GM12878 (cell line): ENCODE measurements around the gene AIFM1. TPM values are rescaled to one million over a fixed set of nuclear protein-coding genes. Genes with fewer than 3 reads are reported as not detected.

Experiments used
- ATAC-seq: fragments of 200-7000 bp; cut with Tn5 transposase; 3 replicates; pipeline ENCODE4 v1.9.1; 2020; ENCODE audit warnings: mild to moderate bottlenecking, moderate library complexity
- BruUV-seq: library from RNA; stranded (reverse); fragments of 400-500 nt; replicated peaks from 2 replicates; lab custom pipeline; 2021; lab: Mats Ljungman, UMichigan
- CTCF ChIA-PET: fragments of 300-600 bp; sonication (Branson Sonifier 250); formaldehyde crosslinking; extraction: SDS; loops from one replicate; lab custom pipeline; 2021; ENCODE audit warnings: inconsistent platforms; lab: Yijun Ruan, JAX
- POLR2A ChIA-PET: fragments of 350-600 bp; formaldehyde crosslinking; extraction: SDS; loops from one replicate; lab custom pipeline; 2021; ENCODE audit warnings: inconsistent platforms; lab: Charles Lee
- RAD21 ChIA-PET: fragments of 300-600 bp; sonication (Branson Sonifier 250); formaldehyde crosslinking; loops from one replicate; lab custom pipeline; 2023; ENCODE audit warnings: antibody characterized with exemption; ENCODE audit not compliant: unreplicated experiment; lab: Charles Lee
- SMC1A ChIA-PET: fragments of 300-600 bp; sonication (Branson Sonifier 250); formaldehyde crosslinking; loops from one replicate; lab custom pipeline; 2023; ENCODE audit not compliant: unreplicated experiment, uncharacterized antibody; lab: Charles Lee
- DNase-seq: peaks from one replicate; pipeline ENCODE4 v3.0.0-alpha.2; 2011; ENCODE audit warnings: low read depth, low spot score
- FAIRE-seq: peaks from 3 replicates; lab custom pipeline; 2011; peaks lifted over from hg19 to GRCh38; lab: Jason Lieb, UNC
- H2AFZ ChIP-seq: 2 replicates; pipeline ENCODE4 v1.6.0; 2011; ENCODE audit warnings: low read depth, low read length, control low read depth; ENCODE audit not compliant: control insufficient read depth
- H3K27ac ChIP-seq: 2 replicates; pipeline ENCODE4 v1.5.1; 2011; ENCODE audit warnings: control low read depth; ENCODE audit not compliant: control insufficient read depth, insufficient read depth
- H3K27me3 ChIP-seq, 2 experiments: replicated peaks in 1 of 2; 2 replicates each; pipeline versions ENCODE4 v1.6.0 to v1.6.1; 2011; ENCODE audit warnings: low read length in 1 of 2; ENCODE audit not compliant: control insufficient read depth in 2 of 2, insufficient read depth in 2 of 2
- H3K36me3 ChIP-seq, 2 experiments: 2 replicates each; pipeline ENCODE4 v1.5.1; 2011; ENCODE audit warnings: low read length in 1 of 2; ENCODE audit not compliant: control insufficient read depth in 2 of 2, insufficient read depth in 2 of 2
- H3K4me1 ChIP-seq: 2 replicates; pipeline ENCODE4 v1.6.1; 2011; ENCODE audit warnings: mild to moderate bottlenecking, low read length, moderate library complexity, mixed read lengths; ENCODE audit not compliant: control insufficient read depth, insufficient read depth
- H3K4me2 ChIP-seq: 2 replicates; pipeline ENCODE4 v1.6.0; 2011; ENCODE audit warnings: control low read depth; ENCODE audit not compliant: control insufficient read depth, insufficient read depth
- H3K4me3 ChIP-seq: fragments of 200-600 bp; sonication (generic); 2 replicates; pipeline ENCODE4 v1.5.1; 2016
- H3K79me2 ChIP-seq: 2 replicates; pipeline ENCODE4 v1.6.0; 2011; ENCODE audit warnings: low read length; ENCODE audit not compliant: control insufficient read depth, insufficient read depth
- H3K9ac ChIP-seq: 2 replicates; pipeline ENCODE4 v1.8.0; 2011; ENCODE audit warnings: low read length, control low read depth, mixed read lengths; ENCODE audit not compliant: control insufficient read depth, insufficient read depth
- H3K9me3 ChIP-seq: replicated peaks from 3 replicates; pipeline ENCODE4 v1.5.1; 2011; ENCODE audit warnings: mild to moderate bottlenecking, low read length; ENCODE audit not compliant: control insufficient read depth, insufficient read depth
- H4K20me1 ChIP-seq: 2 replicates; pipeline ENCODE4 v1.6.0; 2011; ENCODE audit not compliant: control insufficient read depth, insufficient read depth
- BACH1 ChIP-seq: fragments of 450-650 bp; IDR thresholded peaks from 2 replicates; pipeline ENCODE4 v1.6.1; 2017; ENCODE audit warnings: mild to moderate bottlenecking, borderline replicate concordance
- BHLHE40 ChIP-seq, 2 experiments: fragments of 450-650 bp in 1 of 2; IDR thresholded peaks; 2 replicates each; pipeline ENCODE4 v1.6.1; 2011 to 2017; ENCODE audit warnings: low read depth in 2 of 2, borderline replicate concordance in 1 of 2, improper control_type of control experiment in 1 of 2, low read length in 1 of 2, mild to moderate bottlenecking in 1 of 2
- IRF3 ChIP-seq: fragments of 450-650 bp; IDR thresholded peaks from 2 replicates; pipeline ENCODE4 v1.6.1; 2014; ENCODE audit warnings: mild to moderate bottlenecking
- IRF4 ChIP-seq: IDR thresholded peaks from 2 replicates; pipeline ENCODE4 v1.6.1; 2011; ENCODE audit warnings: low read depth, low read length
- KLF5 ChIP-seq: fragments of 450-650 bp; IDR thresholded peaks from 2 replicates; pipeline ENCODE4 v1.6.1; 2014; ENCODE audit warnings: mild to moderate bottlenecking; ENCODE audit not compliant: partially characterized antibody
- LARP7 ChIP-seq: fragments of 450-650 bp; IDR thresholded peaks from 2 replicates; pipeline ENCODE4 v1.6.1; 2017; ENCODE audit warnings: mild to moderate bottlenecking
- MAX ChIP-seq: IDR thresholded peaks from 2 replicates; pipeline ENCODE4 v1.6.1; 2012; ENCODE audit warnings: low read depth, low read length, improper control_type of control experiment
- MYC ChIP-seq: IDR thresholded peaks from 2 replicates; pipeline ENCODE4 v1.6.1; 2011; ENCODE audit warnings: mild to moderate bottlenecking, low read length, moderate library complexity, inconsistent platforms; ENCODE audit not compliant: insufficient read depth, insufficient replicate concordance, insufficient read length, severe bottlenecking
- NR2F1 ChIP-seq: fragments of 450-650 bp; conservative IDR thresholded peaks from 2 replicates; pipeline ENCODE4 v1.6.1; 2017; ENCODE audit warnings: mild to moderate bottlenecking
- SIN3A ChIP-seq: IDR thresholded peaks from 2 replicates; pipeline ENCODE4 v1.6.1; 2012; ENCODE audit warnings: low read depth, low read length, improper control_type of control experiment
- TCF12 ChIP-seq: IDR thresholded peaks from 2 replicates; pipeline ENCODE4 v1.6.1; 2011; ENCODE audit warnings: low read depth, mild to moderate bottlenecking, low read length
- ZSCAN29 ChIP-seq: fragments of 450-650 bp; IDR thresholded peaks from 2 replicates; pipeline ENCODE4 v1.6.1; 2017; ENCODE audit warnings: mild to moderate bottlenecking, moderate library complexity
- WGBS: methylation state at CpG from one replicate; pipeline ENCODE4 v1.1.6; 2016; ENCODE audit warnings: low lambda C conversion rate; ENCODE audit not compliant: insufficient replicate concordance, insufficient coverage; ENCODE audit errors: missing lambda C conversion rate; 5-methylcytosine and 5-hydroxymethylcytosine counted together
- in situ Hi-C: fragments of 300-500 bp; cut with MboI; formaldehyde crosslinking; loops from 9 replicates; pipeline ENCODE4 v1.14.3; 2018; ENCODE audit warnings: mixed read lengths
- intact Hi-C: fragments of 100-400 bp; cut with micrococcal nuclease; formaldehyde crosslinking; loops from one replicate; pipeline ENCODE4 v1.14.2; 2022; ENCODE audit not compliant: unreplicated experiment
- polyA plus RNA-seq, 11 experiments: library from polyadenylated mRNA; depleted of rRNA in 4 of 11; unstranded in 6 of 11; stranded (reverse) in 5 of 11; fragments of >200 nt; fragmentation: Nextera tagmentation in 4 of 11; fragmentation: Illumina TruSeq in 1 of 11; extraction: Ambion mirVana in 4 of 11; extraction: Trizol in 1 of 11; gene quantifications; 1 replicate in 1 of 11; 2 replicates in 10 of 11; pipeline versions ENCODE4 v1.2.1 to v1.2.3, GENCODE V29; 2011 to 2016; ENCODE audit warnings: inconsistent platforms in 2 of 11, missing spikeins in 2 of 11, low read depth in 1 of 11
- total RNA-seq, 4 experiments: library from RNA; depleted of rRNA in 3 of 4; stranded (reverse); fragments of >200 nt in 3 of 4; fragmentation: Illumina TruSeq in 1 of 4; extraction: Trizol in 1 of 4; gene quantifications; 2 replicates each; pipeline versions ENCODE4 v1.2.1 to v1.2.3, GENCODE V29; 2013 to 2021
- TF ChIP-seq, protein P1 (sequence below): IDR thresholded peaks from 2 replicates; pipeline ENCODE4 v1.6.1; 2012; ENCODE audit warnings: low read depth, low read length, improper control_type of control experiment
- TF ChIP-seq, protein P2 (sequence below): fragments of 450-650 bp; conservative IDR thresholded peaks from 2 replicates; pipeline ENCODE4 v1.6.1; 2017; ENCODE audit warnings: mild to moderate bottlenecking, moderate library complexity
- TF ChIP-seq, protein P3 (sequence below): IDR thresholded peaks from 2 replicates; pipeline ENCODE4 v1.6.1; 2012; ENCODE audit warnings: low read depth, low read length, improper control_type of control experiment
- TF ChIP-seq, protein P4 (sequence below): fragments of 450-650 bp; IDR thresholded peaks from 2 replicates; pipeline ENCODE4 v1.6.1; 2016; ENCODE audit warnings: mild to moderate bottlenecking

The AIFM1 gene
- total and polyA plus RNA-seq, 10 of the 15 experiments (the other 5 are each of a cell fraction or from before 2014, with no cell fraction given), result 44.2 to 121 (median 80.0) TPM

DNA sequence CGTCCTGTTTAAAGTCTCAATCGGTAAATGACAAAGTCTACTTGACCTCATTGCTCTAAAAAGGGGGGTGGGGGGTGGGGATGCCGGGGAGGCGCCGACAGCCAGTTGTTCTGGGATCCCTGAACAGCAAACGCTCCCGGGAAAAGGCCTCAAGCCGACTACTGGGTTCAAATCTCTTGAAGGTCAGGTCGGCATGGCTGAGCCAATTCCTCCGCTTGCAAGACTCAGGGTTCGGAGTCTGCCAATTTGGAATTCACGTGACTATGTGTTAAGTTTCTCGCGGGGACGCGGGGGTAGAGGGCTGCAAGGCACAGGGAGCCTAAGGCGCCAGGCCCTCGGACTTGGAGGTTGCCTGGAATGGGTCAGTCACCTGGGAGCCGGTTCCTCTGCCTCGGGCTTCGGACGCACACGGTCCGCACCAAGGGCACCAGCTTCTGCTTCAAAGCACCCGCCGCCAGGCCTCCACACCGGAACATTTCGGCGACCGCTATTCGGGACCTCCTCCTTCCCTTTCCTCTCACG, 399 bp downstream of the AIFM1 start:
- DNase-seq (no peak), ATAC-seq (no peak), FAIRE-seq (no peak)
- H3K9ac ChIP-seq, result peak overlapping the region; percentile 68
- POLR2A ChIA-PET, result interaction anchor here (0.6 to 2.8 kb wide), 3 partner anchors 9 to 81 kb away, joined by 4 to 10 read pairs (median 4); no protein-coding TSS in a partner anchor
- peak overlapping the region; percentile 70 for H3K27ac ChIP-seq
- peaks cover 28% of the 10 kb centered on the region for H3K79me2 ChIP-seq
- in situ Hi-C loops (no loop called here), intact Hi-C loops (no loop called here)
- no peaks in the 10 kb centered on the region for H3K27me3 ChIP-seq
- peak overlapping the region; percentile 62 for H3K4me3 ChIP-seq
- RAD21 ChIA-PET, result interaction anchor here (0.8 to 1.2 kb wide), 6 partner anchors 11 to 84 kb away, joined by 3 to 6 read pairs (median 4); no protein-coding TSS in a partner anchor
- TF ChIP-seq KLF5 (no peak), LARP7 (0 out of 2 replicates have a peak, but pooled peaks have one; percentile 22), TCF12 (no peak), NR2F1 (peak; percentile 58; the same call in 1 of the 2 replicates), MYC (peak; percentile 5), MAX (peak; percentile 20; the same call in 1 of the 2 replicates), SIN3A (0 out of 2 replicates have a peak, but pooled peaks have one; percentile 7), IRF3 (no peak), IRF4 (no peak), BHLHE40 (IDR thresholded peaks at IDR 0.05; ENCODE audit: borderline replicate concordance in 1 of 2, low read depth in 2 of 2, low read length in 1 of 2) (peak; percentile 9 to 78; a peak in 2 of 4 replicates), BACH1 (0 out of 2 replicates have a peak, but pooled peaks have one; percentile 10), ZSCAN29 (no peak)
- TF ChIP-seq, protein P1, sequence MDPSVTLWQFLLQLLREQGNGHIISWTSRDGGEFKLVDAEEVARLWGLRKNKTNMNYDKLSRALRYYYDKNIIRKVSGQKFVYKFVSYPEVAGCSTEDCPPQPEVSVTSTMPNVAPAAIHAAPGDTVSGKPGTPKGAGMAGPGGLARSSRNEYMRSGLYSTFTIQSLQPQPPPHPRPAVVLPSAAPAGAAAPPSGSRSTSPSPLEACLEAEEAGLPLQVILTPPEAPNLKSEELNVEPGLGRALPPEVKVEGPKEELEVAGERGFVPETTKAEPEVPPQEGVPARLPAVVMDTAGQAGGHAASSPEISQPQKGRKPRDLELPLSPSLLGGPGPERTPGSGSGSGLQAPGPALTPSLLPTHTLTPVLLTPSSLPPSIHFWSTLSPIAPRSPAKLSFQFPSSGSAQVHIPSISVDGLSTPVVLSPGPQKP, result no peak
- TF ChIP-seq, protein P2, sequence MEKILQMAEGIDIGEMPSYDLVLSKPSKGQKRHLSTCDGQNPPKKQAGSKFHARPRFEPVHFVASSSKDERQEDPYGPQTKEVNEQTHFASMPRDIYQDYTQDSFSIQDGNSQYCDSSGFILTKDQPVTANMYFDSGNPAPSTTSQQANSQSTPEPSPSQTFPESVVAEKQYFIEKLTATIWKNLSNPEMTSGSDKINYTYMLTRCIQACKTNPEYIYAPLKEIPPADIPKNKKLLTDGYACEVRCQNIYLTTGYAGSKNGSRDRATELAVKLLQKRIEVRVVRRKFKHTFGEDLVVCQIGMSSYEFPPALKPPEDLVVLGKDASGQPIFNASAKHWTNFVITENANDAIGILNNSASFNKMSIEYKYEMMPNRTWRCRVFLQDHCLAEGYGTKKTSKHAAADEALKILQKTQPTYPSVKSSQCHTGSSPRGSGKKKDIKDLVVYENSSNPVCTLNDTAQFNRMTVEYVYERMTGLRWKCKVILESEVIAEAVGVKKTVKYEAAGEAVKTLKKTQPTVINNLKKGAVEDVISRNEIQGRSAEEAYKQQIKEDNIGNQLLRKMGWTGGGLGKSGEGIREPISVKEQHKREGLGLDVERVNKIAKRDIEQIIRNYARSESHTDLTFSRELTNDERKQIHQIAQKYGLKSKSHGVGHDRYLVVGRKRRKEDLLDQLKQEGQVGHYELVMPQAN, result peak; percentile 64
- TF ChIP-seq, protein P3, sequence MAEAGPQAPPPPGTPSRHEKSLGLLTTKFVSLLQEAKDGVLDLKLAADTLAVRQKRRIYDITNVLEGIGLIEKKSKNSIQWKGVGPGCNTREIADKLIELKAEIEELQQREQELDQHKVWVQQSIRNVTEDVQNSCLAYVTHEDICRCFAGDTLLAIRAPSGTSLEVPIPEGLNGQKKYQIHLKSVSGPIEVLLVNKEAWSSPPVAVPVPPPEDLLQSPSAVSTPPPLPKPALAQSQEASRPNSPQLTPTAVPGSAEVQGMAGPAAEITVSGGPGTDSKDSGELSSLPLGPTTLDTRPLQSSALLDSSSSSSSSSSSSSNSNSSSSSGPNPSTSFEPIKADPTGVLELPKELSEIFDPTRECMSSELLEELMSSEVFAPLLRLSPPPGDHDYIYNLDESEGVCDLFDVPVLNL, result peak; percentile 59; the same call in 1 of the 2 replicates
- TF ChIP-seq, protein P4, sequence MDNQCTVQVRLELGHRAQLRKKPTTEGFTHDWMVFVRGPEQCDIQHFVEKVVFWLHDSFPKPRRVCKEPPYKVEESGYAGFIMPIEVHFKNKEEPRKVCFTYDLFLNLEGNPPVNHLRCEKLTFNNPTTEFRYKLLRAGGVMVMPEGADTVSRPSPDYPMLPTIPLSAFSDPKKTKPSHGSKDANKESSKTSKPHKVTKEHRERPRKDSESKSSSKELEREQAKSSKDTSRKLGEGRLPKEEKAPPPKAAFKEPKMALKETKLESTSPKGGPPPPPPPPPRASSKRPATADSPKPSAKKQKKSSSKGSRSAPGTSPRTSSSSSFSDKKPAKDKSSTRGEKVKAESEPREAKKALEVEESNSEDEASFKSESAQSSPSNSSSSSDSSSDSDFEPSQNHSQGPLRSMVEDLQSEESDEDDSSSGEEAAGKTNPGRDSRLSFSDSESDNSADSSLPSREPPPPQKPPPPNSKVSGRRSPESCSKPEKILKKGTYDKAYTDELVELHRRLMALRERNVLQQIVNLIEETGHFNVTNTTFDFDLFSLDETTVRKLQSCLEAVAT, result no peak
- peak overlapping the region; percentile 20 for H2AFZ ChIP-seq
- SMC1A ChIA-PET, result interaction anchor here (0.8 to 1.9 kb wide), 5 partner anchors 8 to 27 kb away, joined by 3 to 11 read pairs (median 4); no protein-coding TSS in a partner anchor
- CTCF ChIA-PET, result interaction anchor here (0.8 to 2.0 kb wide), 6 partner anchors 9 to 105 kb away, joined by 3 to 9 read pairs (median 4); no protein-coding TSS in a partner anchor
- no peaks in the 10 kb centered on the region for H3K9me3 ChIP-seq
- peak overlapping the region; percentile 40 for H3K4me2 ChIP-seq
- H4K20me1 ChIP-seq, result no peaks in the 10 kb centered on the region
- 28% methylated on average over 32 of the region's 32 CpGs for WGBS
- H3K36me3 ChIP-seq, result no peaks in the 10 kb centered on the region
- no peaks in the 10 kb centered on the region for H3K4me1 ChIP-seq
- TSS peak; percentile 85 for BruUV-seq
